Adipose tissue (tissue), 3 donors: ENCODE measurements around the gene DLG2. TPM values are rescaled to one million over a fixed set of nuclear protein-coding genes. Genes with fewer than 3 reads are reported as not detected.

Experiments
- H3K27ac ChIP-seq: one replicate; pipeline ENCODE4 v1.5.1; 2013; ENCODE audit warnings: low read depth, low read length
- WGBS, 3 donors: extraction: QIAGEN DNeasy Blood & Tissue Kit; methylation state at CpG; one replicate each; pipeline ENCODE4 v1.1.7; 2013; 5-methylcytosine and 5-hydroxymethylcytosine counted together
- polyA plus RNA-seq, 3 donors: library from polyadenylated mRNA; stranded (reverse); fragments of 200-250 nt; gene quantifications; one replicate each; pipeline ENCODE4 v1.2.3, GENCODE V29; 2013
- donor health status: healthy with polysubstance abuse.
- donor health status: Bipolar disorder and iron deficiency.
- donor health status: healthy.

Gene DLG2
- polyA plus RNA-seq, 3 donors: 0.51 to 1.7 (median 0.91) TPM

DNA sequence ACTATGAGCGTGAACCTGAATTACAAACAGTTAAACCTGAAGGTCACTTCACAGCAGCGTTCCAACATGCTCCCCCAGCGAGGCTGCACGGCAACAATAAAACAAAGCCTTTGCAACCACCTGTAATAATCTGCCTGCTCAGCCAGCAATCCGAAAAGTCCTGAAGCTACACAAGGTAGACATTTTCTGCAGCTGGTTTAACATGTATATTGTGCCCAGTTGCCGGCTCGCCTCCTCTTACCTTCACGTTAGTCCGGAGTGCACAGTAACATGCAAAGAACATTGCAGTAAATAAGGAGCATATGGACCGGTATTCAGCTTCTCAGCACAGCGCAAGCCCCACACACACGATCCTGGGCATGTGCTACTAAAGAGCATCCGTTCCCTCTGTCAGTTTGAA, 704.3 kb downstream of the DLG2 start:
- 6 to 26% (median 20%) methylated on average over 13 of the region's 13 CpGs for WGBS, 3 donors
- H3K27ac ChIP-seq: no peak overlapping the region

DNA sequence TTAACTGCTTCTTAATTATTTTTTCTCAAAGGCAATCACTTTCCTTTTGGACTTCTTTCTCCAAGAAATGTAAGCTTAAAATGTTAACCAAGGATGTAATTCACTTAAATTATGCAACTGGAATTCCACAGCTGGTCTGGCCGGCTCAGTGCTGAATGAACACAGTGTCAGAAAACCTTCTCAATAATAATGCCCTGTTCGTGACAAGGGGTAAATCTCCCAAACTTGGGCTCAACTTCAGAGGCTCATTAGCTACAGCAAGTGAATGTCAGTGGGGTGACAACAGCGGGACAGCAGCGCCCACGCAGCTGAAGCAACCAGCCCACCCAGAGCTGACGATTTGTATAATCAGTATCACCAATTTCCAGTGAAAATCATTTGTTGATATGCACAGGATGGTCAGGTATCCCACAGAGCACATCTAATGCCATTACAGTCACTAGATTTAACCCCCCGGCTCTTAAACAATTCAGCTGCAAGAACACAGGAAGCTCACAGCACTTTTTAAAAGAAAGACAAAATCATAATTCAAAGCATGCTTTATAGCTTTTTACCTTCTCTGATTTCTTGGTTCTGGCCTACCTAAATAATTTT, 704.8 kb downstream of the DLG2 start:
- H3K27ac ChIP-seq: no peak overlapping the region
- 14 to 37% (median 34%) methylated on average over 7 of the region's 7 CpGs for WGBS, 3 donors

DNA sequence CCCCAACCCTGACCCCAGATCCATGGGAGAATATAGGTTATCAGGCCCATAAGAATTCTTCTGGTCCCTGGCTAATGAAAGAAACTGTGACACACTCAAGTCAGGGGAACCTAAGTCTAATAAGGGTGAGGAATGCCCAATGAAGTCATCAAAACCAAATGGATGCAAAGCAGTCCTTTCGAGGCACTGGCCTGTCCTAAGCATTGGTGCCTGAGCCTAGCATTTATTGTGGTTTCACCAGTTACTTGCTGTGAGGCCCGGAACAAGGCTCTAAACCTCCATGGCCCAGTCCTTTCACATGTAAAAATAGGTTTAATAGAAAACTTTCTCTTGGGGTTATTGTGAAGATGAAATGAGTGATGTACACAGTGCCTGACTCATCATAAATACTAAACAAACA, 712.6 kb downstream of the DLG2 start:
- H3K27ac ChIP-seq: no peak overlapping the region
- WGBS, 3 donors: 78 to 88% (median 82%) methylated on average over 2 of the region's 2 CpGs

DNA sequence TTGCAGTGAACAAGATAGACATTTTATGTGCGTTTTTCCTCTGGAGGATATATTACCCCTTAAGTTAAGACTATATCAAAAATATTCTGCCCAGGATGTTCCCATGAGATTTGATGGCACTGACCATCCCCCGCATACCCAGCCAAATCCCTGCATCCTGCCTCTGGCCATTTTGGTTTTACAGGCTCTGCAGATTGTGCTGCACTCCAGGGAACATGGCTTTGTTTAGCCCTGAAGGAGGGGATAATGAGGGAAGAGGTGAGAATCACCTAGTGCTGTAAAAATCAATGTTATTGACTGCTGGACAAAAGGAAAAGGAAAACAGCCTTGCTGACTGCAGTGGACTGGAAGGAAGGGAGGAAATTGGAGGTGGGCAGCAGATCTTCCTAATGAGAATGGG, 717.4 kb downstream of the DLG2 start:
- WGBS, 3 donors: 79 to 93% (median 87%) methylated on average over 2 of the region's 2 CpGs
- H3K27ac ChIP-seq: no peak overlapping the region

DNA sequence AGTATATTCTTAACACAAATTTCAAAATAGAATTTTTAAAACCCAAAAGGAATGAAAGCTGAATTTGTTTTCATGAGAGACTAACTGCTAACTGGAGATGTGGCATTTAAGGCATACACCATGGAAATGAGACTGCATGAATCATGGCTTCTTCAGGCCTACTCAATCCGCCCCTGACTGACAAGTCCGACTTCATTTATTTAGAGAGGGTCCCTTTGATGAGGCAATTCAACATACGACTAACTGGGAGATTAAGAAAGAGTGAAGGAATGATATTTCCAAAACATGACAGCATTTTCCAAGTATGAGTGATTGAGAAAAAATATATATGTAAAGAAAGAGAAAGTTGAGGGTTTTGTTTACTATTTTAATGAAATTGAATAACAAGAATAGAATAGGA, 720.1 kb downstream of the DLG2 start:
- no peak overlapping the region for H3K27ac ChIP-seq
- 52 to 53% (median 52%) methylated on average over 3 of the region's 3 CpGs for WGBS, 3 donors

DNA sequence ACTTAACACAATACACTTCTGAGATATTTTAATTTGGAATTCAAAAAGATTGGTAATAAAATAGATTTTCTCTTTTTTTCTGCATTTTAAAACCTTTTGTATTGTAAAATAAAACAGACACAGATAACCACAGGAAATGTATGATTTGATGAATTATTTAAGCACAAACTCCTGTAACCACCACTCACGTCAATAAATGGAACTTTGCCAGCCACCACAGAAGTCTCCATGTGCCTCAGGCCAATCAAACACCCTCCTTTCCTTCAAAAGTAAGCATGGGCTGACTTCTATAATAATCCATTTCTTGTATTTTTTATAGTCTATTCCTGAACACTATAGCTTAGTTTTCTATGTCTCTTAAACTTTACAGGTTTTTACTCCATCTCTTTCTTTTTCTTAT, 721.7 kb downstream of the DLG2 start:
- no peak overlapping the region for H3K27ac ChIP-seq
- 5 to 13% (median 9%) methylated on average over 1 of the region's 1 CpG for WGBS, 3 donors

DNA sequence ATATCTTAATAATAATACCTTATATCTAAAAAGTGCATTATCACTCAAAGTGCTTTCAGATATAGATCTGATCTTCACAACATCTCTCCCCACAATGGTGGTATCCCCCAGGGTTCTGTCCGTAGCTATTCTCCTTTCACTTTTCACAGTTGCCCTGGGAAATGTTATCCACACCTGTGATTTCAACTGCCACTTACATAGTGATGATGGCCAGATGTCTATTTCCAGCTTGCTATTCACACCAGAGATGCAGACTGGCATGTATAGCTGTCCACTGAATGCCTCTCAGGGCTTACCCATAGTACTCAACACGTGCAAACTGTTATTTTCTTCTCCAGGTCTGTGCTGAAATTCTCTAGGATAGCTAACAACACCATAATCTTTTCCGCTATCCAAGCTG, 724.7 kb downstream of the DLG2 start:
- no peak overlapping the region for H3K27ac ChIP-seq
- WGBS, 3 donors: 53 to 59% (median 58%) methylated on average over 3 of the region's 3 CpGs

DNA sequence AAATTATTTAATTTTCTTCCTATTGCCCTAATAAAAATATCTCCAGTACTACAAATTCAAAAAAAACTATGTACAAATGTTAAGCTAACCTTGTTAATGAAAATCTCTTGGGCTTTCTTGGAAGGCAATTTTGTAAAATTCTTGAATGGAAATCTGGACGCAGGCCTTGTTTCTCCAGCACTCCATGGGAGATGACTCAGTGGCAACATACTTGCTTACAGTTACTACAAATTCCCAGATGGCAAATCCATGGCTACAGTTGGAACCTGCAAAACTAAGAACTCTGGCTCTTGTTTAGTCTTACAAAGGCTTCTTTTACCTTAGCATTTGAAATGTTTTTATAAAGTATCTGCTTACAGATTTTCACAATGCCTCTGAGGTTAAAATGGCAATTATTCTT, 725.2 kb downstream of the DLG2 start:
- 33 to 77% (median 52%) methylated on average over 1 of the region's 1 CpG for WGBS, 3 donors
- H3K27ac ChIP-seq: no peak overlapping the region

DNA sequence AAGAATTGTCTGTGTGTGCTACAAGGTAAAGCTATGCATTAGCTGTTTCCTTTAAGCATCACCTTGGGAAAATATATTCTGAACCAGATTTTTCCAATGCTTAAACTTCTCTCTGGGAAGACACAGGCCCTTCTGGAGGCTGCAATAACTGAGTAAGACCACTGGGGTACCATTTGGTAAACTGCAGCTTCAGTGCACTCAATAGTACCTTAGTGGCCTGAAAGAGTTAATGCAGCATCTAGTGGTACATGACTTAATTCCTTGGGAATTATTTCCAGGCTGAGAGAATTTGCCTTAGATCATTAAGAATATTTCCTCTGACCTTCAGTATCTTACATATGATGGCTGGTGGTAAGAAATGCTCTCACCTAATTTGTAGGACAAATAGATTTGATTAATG, 727.4 kb downstream of the DLG2 start:
- H3K27ac ChIP-seq: no peak overlapping the region

DNA sequence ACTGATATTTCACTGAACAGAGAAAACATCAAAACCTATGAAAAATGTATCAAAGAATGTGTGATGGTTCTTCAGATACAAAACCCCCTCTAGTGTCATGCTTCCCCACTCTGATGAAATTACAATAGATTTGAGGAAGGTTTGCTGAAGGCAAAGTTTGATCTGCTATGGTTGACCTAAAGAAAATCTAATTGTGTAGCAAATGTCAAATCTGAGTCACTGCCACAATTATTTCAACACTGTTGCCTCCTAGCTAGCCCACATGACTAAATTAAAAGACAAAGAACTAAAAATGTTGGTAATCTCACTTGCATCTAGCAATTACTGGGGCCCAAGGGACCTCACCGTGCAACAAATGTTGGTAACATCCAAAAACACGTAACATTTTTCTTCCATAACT, 728.0 kb downstream of the DLG2 start:
- 82 to 92% (median 91%) methylated on average over 2 of the region's 2 CpGs for whole genome bisulfite sequencing, 3 donors
- H3K27ac ChIP-seq: no peak overlapping the region

DNA sequence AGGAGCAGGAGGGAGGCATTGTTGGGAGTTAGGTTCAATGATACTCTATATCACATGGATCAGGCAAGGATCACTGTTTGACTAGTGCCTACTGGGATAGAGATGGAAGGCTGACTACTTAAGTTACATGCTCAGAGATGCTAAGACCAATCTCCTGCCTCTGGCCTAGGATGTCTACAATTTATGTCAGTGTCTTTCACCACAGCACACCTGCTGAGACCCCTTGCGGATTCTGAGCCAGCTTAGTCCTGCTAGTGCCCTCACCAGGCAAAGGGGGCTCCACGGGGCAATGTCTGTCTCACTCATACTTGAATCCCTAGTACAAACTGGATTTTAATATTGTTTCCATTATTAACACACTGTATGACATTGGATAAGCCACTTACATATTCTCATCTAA, 732.5 kb downstream of the DLG2 start:
- WGBS, 3 donors: 77 to 86% (median 81%) methylated on average over 2 of the region's 2 CpGs
- H3K27ac ChIP-seq: no peak overlapping the region

DNA sequence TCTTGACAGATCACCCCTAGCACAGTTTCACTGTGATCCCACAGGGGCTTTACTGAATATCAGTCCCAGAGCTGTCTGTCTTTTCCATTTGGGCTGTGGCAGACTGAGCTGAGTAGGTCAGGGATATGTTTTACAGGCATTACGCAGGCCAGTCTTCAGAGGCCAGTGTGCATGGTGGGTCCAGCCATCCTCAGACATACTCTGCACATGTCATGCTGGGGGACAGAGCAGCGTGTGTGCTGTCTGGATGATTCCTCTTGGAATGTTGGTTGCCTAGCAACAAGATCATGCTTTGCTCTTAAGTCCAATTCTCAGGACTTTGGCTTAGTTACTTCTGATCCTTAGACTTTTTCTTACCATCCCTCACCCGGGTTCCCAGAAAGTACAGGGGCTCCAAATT, 736.5 kb downstream of the DLG2 start:
- WGBS, 3 donors: 54 to 66% (median 56%) methylated on average over 3 of the region's 3 CpGs

DNA sequence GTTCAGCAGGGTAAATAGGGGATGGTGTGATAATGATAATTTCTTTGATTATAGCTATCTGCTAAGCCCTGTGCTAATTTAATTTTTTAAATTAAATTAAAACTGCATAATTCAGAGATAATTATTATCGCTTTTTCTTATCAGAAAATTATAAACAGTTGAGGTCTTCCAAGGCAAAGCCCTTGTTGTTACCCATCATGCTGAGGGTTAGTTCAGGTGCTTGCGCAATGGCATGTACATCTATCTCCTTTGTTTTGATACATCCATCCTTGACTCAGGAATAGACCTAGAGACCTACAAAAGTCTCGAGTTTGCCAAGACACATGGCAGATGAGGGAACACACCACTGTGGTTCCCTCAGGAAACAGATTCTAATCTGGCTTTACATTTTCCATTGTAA, 737.6 kb downstream of the DLG2 start:
- no peak overlapping the region for H3K27ac ChIP-seq
- 77 to 89% (median 80%) methylated on average over 3 of the region's 3 CpGs for WGBS, 3 donors

More for the DNA sequence above, 736.5 kb downstream of the DLG2 start:
- no peak overlapping the region for H3K27ac ChIP-seq

DNA sequence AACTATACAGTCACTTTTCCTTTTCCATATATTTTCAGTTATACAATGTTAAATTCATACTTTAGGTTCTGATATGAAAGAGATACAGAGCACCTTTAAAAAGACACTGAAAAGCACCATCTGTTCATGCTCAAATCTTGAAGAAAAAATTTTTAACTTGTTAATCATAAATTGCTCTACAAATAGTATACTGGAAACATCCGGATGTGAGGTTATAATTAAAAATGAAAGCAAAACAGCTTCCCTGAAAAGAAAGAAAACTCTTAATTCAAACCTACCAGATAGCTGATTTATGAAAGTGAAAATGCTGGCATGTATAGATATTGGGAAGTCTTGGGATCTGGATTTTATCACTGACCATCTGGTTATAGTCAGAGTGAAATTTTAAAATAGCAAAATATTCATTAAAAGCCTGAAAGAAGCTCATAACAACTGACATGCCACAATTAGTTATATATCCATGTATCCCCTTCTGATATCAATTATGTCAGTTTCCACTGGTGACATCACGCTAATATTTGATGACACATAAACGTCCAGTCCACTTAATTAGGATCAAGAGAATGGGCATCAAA, 740.0 kb downstream of the DLG2 start:
- 49 to 62% (median 55%) methylated on average over 3 of the region's 3 CpGs for WGBS, 3 donors

DNA sequence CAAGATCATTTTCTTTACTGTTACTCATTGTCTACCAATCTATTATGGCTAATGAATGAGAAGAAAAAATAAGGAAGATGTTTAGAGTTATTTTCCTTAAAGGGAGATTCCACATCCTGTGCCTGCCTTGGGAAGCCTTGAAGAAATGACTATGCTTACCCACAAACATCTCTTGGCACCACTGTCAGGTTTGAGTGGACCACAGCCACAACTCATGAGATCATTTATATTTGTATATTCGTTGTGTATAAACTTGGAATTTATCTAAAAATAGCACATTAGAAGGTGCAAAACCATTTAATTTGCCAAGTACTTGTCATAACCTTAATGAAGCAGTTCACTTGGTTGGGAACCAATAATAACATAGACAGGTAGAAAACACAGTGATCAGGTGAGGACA, 740.8 kb downstream of the DLG2 start:
- no peak overlapping the region for H3K27ac ChIP-seq
- whole genome bisulfite sequencing, 3 donors: 26 to 33% (median 29%) methylated on average over 1 of the region's 1 CpG

More for the DNA sequence above, 740.0 kb downstream of the DLG2 start:
- H3K27ac ChIP-seq: no peak overlapping the region

DNA sequence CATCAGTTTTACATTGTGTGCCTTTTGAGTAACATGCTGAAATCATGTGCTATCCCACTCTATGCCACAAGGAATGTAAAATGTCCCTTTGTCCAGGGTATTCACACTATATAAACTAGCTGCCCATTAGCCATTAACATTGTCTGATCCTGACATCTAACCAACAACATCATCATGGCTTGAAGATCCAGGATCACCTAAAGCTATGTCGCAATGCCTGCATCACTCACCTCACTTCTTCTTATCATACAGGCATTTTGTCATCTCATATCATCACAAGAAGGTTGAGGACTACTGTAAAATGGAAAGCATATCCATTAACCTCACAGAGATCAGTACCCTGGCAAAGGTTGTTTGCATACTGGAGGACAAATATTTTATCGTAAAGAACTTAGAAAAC, 742.3 kb downstream of the DLG2 start:
- no peak overlapping the region for H3K27ac ChIP-seq
- 84 to 94% (median 93%) methylated on average over 2 of the region's 2 CpGs for WGBS, 3 donors

DNA sequence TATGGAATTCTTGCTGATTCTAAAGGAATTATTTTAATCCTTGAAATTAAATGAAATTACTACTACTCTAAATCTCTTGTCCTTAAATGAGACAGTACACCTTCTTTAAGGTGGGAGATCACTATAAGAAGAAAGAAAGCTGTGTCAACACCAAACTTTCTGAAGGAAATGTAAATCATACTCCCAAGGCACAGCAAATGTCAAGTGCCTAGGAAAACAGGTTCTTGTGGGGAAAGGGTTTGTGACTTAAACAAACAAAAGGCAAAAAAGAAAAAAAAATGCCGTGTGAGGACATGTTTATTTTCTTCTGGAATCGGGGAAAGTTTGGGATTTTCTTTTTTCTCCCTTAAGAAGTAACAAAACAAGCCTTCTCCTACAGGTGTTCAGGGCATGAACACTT, 745.1 kb downstream of the DLG2 start:
- H3K27ac ChIP-seq: no peak overlapping the region
- 8 to 59% (median 50%) methylated on average over 2 of the region's 2 CpGs for WGBS, 3 donors

DNA sequence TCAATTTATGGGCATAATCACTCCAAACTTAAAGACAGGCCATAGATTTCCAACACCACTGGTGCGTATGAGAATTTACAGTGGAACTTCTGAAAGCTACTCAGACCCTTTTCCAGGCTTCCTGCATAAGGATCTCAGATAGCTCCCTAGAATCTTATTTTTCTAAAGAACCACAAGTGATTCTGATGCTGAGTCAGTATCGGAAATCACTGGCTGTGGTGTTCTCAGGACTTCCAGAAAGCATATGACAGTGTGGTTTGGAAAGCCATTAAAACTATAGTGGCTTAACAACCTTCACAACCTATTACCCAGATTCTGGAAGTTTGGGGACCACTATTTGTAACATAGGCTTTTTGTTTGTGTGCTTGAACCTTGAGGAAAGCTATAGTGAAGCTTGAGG, 756.0 kb downstream of the DLG2 start:
- WGBS, 3 donors: 96 to 97% (median 96%) methylated on average over 2 of the region's 2 CpGs
- no peak overlapping the region for H3K27ac ChIP-seq

DNA sequence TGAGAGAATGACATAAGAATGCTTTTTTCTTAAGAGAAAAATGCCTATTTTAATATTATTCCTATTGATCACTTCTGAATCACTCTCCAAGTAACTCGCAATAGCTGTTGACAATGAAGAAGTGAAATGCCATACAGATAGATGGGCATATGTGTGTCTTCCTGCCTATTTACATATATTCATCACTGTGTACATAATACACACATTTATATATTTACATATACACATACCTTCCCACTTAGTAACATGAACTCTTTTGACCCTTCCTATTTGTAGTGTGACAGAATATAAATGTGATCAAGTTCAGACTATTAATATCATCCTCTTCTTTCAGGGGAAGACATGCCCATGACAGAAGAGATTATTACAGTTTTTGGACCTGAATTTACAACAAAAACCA, 756.7 kb downstream of the DLG2 start:
- H3K27ac ChIP-seq: no peak overlapping the region
- 88 to 94% (median 90%) methylated on average over 1 of the region's 1 CpG for WGBS, 3 donors

DNA sequence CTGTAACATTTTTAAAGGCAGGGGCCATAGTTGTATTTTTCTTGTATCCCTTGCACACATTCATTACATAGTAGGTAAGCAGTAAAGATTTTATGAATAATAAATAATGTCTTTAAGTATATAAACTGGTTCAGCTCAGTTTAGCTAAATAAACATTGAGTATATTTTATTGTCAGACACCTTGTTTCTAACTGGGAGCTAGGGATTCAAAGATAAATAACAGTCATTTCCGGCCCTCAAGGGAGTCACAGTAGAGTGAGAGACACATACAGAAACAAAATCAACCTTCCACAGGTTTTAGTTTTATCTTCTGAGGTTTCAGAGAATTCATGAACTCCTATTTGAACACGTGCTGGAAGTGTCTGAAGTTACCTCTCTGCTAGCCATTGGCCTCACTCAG, 760.2 kb downstream of the DLG2 start:
- WGBS, 3 donors: 81 to 89% (median 82%) methylated on average over 2 of the region's 2 CpGs
- H3K27ac ChIP-seq: no peak overlapping the region
